GM18868 (cell line): Measurements from ENCODE around the gene SORL1-AS1.
"Not testable (repeated sequence)": the region's sequence is repeated elsewhere in the genome, so short reads cannot be mapped to it uniquely, and the experiment has no call there.

Experiments
- ATAC-seq: cut with Tn5 transposase; IDR thresholded peaks from one replicate; pipeline ENCODE4 v1.9.1; 2021; ENCODE audit warnings: mild to moderate bottlenecking, moderate library complexity; ENCODE audit not compliant: unreplicated experiment

Gene SORL1-AS1

GRCh38 chr11:121431820-121432526, 20.8 kb downstream of the SORL1-AS1 start:
- no peak for ATAC-seq

GRCh38 chr11:121429556-121429955, 23.2 kb downstream of the SORL1-AS1 start:
- no peak for ATAC-seq

GRCh38 chr11:121427400-121427744, 25.4 kb downstream of the SORL1-AS1 start:
- no peak for ATAC-seq

- no peak for ATAC-seq
Observed at GRCh38 chr11:121426476-121427399, 26.0 kb downstream of the SORL1-AS1 start.

DNA sequence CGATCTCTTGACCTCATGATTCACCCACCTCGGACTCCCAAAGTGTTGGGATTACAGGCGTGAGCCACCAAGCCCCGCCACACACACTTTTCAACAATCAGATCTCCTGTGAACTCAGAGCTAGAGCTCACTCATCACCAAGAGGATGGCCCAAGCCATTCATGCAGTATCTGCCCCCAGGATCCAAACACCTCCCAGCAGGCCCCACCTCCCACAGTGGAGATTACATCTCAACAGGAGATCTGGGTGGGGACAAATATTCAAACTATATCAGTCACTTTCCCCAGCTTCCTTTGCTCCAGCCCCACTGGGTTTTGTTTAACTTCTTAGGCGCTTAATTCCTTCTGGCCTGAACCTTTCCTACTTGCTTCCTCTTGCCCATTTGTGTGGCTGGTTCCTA, 26.9 kb downstream of the SORL1-AS1 start:
- no peak for ATAC-seq

DNA sequence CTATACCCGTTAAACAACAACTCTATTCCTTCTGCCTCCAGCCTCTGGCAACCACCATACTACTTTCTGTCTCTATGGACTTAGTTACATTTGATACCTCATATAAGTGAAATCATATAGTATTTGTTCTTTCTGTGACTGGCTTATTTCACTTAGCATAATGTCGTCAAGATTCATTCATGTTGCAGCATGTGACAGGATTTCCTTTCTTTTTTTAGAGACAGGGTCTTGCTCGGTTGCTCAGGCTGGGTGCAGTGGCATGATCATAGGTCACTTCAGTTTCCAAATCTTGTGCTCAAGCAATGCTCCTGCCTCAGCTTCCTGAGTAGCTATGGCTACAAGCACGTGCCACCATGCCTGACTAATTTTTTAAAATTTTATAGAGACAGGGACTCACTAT, 30.1 kb downstream of the SORL1-AS1 start:
- no peak for ATAC-seq

DNA sequence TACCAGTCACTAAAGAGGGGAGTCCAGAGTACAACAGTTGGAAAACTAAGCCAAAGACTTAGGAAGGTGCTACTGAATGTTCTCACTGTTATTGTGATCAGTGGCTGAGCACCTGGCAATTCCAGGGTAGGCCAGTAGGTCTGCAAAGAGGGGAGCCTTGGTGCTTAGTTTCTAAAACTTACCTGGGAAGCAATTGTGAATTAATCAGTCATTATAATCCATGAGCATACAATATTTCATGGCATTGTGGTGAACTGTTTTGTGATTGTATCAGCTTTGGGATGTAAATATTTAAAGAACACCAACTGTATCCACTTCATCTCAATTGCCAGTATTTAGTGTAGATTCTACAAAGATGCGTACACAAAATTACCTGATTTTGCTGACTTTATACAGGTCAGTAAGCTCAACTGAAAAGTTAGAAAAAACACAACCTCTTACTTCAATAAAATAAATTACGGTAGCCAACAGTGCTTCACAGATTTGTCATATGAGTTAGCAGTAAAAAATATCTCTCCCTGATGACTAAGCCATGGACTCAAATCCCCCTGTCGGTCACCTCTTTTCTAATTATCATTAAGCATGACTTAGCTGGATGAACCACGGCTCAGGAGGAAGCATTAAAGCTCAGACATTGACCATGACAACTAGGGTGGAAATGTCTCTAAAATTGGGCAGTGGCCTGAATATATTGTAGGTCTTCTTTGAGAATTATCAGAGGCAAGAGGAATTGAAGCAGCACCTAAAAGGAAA, 31.4 kb downstream of the SORL1-AS1 start:
- no peak for ATAC-seq

- ATAC-seq = no peak
Observed at GRCh38 chr11:121420398-121420797, 32.4 kb downstream of the SORL1-AS1 start.

DNA sequence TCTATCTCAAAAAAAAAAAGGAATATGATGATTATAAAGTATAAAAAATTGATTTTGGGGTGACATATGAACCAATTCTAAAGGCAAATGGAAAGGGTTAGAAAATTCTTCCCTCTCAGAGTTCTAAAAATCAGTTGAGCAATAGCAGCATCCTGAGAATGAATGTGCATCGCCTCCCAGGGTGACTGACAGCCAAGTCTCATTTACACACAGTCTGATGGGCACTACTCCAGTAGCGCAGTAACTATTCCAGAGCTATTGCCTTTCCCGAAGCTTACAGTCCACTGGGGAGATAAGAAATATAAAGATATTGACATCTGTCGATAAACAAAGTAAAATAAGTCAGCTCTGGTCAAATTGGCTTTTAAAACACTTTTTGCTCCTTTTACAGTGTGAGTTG, 32.9 kb downstream of the SORL1-AS1 start:
- no peak for ATAC-seq

DNA sequence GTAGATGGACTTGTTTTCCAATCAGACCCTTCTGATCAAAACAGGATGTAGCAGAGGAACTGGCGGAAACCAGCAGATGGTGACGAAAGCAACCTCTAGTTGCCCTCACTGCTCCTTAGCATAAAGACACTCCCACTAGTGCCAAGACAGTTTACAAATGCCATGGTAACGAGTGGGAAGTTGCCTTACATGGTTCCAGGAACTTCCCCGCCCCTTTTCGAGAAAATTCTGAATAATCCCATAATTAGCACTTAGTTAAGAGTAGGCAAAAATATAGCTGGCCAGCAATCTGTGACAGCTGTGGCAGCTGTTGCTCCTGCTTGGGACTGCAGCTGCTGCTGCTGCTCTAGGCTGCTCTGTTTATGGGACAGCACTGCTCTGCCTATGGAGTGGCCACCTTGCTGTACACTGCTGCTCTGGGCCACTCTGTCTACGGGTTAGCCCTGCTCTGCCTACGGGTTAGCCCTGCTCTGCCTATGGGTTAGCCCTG, 34.1 kb downstream of the SORL1-AS1 start:
- ATAC-seq = peak; percentile 29

DNA sequence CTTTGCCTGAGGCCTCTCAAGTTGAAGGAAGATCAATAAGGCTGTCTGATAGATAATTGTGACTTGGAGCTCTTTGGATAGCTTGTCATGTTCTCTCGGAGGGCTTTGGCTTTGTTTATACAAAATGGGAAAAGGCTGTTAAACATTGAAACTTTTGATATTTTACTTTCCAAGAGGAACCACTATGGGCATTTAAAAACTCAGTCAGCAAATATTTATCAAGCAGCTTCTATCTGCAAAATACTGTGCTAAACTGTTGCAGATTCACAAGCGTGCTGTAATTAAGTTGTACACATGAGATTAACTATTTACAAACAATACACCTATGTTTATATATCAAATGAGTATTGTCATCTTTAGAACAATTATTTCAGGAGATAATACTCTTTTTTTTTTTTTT, 35.2 kb downstream of the SORL1-AS1 start:
- no peak for ATAC-seq

- ATAC-seq = peak; percentile 66
Observed at GRCh38 chr11:121417055-121417551, 35.7 kb downstream of the SORL1-AS1 start.

- ATAC-seq = no peak
Observed at GRCh38 chr11:121415856-121416255, 36.9 kb downstream of the SORL1-AS1 start.

GRCh38 chr11:121414141-121414913, 38.4 kb downstream of the SORL1-AS1 start:
- no peak for ATAC-seq

DNA sequence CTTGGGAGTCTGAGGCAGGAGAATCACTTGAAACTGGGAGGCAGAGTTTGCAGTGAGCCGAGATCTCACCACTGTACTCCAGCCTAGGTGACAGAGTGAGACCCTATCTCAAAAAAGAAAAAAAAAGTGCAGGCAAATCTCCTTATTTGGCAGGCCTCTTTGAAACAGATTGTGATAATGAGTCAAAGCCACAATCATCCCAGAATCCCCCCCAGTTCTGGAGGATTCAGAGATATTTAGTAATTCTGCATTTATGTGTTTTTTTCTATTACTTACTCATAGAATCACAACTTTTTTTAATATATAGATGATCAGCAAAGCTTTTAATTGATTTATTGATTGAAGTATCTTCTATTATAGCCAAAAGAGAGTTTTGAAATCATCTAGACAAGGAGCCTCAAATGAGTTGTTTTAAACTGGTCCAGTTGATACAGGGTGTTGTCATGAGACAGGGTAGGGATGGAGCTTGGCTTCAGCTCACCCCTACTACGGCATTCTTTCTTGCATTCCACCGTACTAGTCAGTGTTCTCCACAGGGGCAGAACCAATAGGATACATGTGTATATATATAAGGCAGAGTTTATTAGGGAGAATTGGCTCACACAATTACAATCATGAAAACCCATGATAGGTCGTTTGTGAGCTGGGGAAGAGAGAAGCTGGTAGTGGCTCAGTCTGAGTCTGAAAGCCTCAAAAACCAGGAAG, 39.9 kb downstream of the SORL1-AS1 start:
- no peak for ATAC-seq

DNA sequence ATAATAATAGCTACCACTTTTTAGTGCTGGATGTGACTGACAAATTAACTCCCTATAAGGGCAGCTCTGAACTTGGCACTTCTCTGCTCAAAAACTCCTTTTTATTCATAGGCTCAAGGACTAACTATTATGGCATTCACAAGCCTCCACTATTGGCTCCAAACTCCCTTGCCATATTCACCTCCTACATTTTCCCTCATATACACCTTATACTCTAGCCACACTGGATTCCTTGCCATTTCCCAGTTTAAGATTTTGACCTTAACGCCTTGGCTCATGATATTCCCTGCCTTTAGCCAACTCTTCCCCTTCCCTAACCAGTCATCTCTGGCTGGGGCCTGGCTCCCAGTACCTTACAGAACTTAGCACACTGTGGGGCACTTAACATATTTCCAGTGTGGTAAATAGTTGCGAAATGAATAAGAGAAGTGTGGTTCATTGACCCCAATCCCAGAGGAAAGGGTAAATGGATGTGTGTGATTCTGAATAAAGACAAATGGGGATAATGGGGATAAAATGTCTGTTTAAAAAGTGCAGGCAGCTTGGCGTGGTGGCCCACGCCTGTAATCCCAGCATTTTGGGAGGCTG, 40.7 kb downstream of the SORL1-AS1 start:
- ATAC-seq = no peak

DNA sequence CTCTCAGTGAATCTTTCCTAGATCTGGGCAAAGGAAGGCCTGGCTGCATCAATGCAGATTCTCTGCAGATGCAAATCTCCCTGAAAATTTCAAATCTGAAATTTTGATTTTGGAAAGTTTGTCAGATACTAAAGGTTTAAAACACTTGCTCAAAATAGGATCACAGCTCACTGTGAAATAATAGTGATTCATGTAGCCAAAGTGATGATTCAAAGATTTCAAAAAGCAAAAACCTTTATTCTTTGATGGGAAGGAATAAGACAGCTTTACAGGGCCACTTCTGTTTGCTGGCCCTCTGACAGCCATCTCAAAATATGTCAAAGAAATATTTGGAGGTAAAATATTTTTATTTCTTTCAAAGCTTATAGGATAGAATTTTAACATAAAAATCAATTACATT, 41.4 kb downstream of the SORL1-AS1 start:
- not testable (repeated sequence) for ATAC-seq

DNA sequence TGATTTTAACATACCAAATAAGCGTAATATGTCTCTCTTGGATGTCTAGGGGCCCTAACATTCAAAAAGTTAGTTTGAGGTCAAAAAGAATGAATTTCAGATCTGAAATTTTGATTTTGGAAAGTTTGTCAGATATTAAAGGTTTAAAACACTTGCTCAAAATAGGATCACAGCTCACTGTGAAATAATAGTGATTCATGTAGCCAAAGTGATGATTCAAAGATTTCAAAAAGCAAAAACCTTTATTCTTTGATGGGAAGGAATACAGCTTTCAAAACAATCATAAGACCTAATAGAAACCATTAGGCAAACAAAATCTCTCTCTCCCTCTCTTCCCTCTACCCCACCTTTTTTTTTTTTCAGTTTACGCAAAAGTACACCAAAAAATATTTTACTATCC, 42.7 kb downstream of the SORL1-AS1 start:
- not testable (repeated sequence) for ATAC-seq

GRCh38 chr11:121408830-121409229, 43.9 kb downstream of the SORL1-AS1 start:
- ATAC-seq = no peak
